GM12878 (cell line): ENCODE measurements around the gene SMR3A. TPM values are rescaled to one million over a fixed set of nuclear protein-coding genes. Genes with fewer than 3 reads are reported as not detected.

Experiments
- ATAC-seq: fragments of 200-7000 bp; cut with Tn5 transposase; 3 replicates; pipeline ENCODE4 v1.9.1; 2020; ENCODE audit warnings: mild to moderate bottlenecking, moderate library complexity
- BruUV-seq: library from RNA; stranded (reverse); fragments of 400-500 nt; replicated peaks from 2 replicates; lab custom pipeline; 2021; lab: Mats Ljungman, UMichigan
- CTCF ChIA-PET: fragments of 300-600 bp; sonication (Branson Sonifier 250); formaldehyde crosslinking; extraction: SDS; loops from one replicate; lab custom pipeline; 2021; ENCODE audit warnings: inconsistent platforms; lab: Yijun Ruan, JAX
- POLR2A ChIA-PET: fragments of 350-600 bp; formaldehyde crosslinking; extraction: SDS; loops from one replicate; lab custom pipeline; 2021; ENCODE audit warnings: inconsistent platforms; lab: Charles Lee
- RAD21 ChIA-PET: fragments of 300-600 bp; sonication (Branson Sonifier 250); formaldehyde crosslinking; loops from one replicate; lab custom pipeline; 2023; ENCODE audit warnings: antibody characterized with exemption; ENCODE audit not compliant: unreplicated experiment; lab: Charles Lee
- SMC1A ChIA-PET: fragments of 300-600 bp; sonication (Branson Sonifier 250); formaldehyde crosslinking; loops from one replicate; lab custom pipeline; 2023; ENCODE audit not compliant: unreplicated experiment, uncharacterized antibody; lab: Charles Lee
- DNase-seq: peaks from one replicate; pipeline ENCODE4 v3.0.0-alpha.2; 2011; ENCODE audit warnings: low read depth, low spot score
- FAIRE-seq: peaks from 3 replicates; lab custom pipeline; 2011; peaks lifted over from hg19 to GRCh38; lab: Jason Lieb, UNC
- H2AFZ ChIP-seq: 2 replicates; pipeline ENCODE4 v1.6.0; 2011; ENCODE audit warnings: low read depth, low read length, control low read depth; ENCODE audit not compliant: control insufficient read depth
- H3K27ac ChIP-seq: 2 replicates; pipeline ENCODE4 v1.5.1; 2011; ENCODE audit warnings: control low read depth; ENCODE audit not compliant: control insufficient read depth, insufficient read depth
- H3K27me3 ChIP-seq, 2 experiments: replicated peaks in 1 of 2; 2 replicates each; pipeline versions ENCODE4 v1.6.0 to v1.6.1; 2011; ENCODE audit warnings: low read length in 1 of 2; ENCODE audit not compliant: control insufficient read depth in 2 of 2, insufficient read depth in 2 of 2
- H3K36me3 ChIP-seq, 2 experiments: 2 replicates each; pipeline ENCODE4 v1.5.1; 2011; ENCODE audit warnings: low read length in 1 of 2; ENCODE audit not compliant: control insufficient read depth in 2 of 2, insufficient read depth in 2 of 2
- H3K4me1 ChIP-seq: 2 replicates; pipeline ENCODE4 v1.6.1; 2011; ENCODE audit warnings: mild to moderate bottlenecking, low read length, moderate library complexity, mixed read lengths; ENCODE audit not compliant: control insufficient read depth, insufficient read depth
- H3K4me2 ChIP-seq: 2 replicates; pipeline ENCODE4 v1.6.0; 2011; ENCODE audit warnings: control low read depth; ENCODE audit not compliant: control insufficient read depth, insufficient read depth
- H3K4me3 ChIP-seq: fragments of 200-600 bp; sonication (generic); 2 replicates; pipeline ENCODE4 v1.5.1; 2016
- H3K79me2 ChIP-seq: 2 replicates; pipeline ENCODE4 v1.6.0; 2011; ENCODE audit warnings: low read length; ENCODE audit not compliant: control insufficient read depth, insufficient read depth
- H3K9ac ChIP-seq: 2 replicates; pipeline ENCODE4 v1.8.0; 2011; ENCODE audit warnings: low read length, control low read depth, mixed read lengths; ENCODE audit not compliant: control insufficient read depth, insufficient read depth
- H3K9me3 ChIP-seq: replicated peaks from 3 replicates; pipeline ENCODE4 v1.5.1; 2011; ENCODE audit warnings: mild to moderate bottlenecking, low read length; ENCODE audit not compliant: control insufficient read depth, insufficient read depth
- H4K20me1 ChIP-seq: 2 replicates; pipeline ENCODE4 v1.6.0; 2011; ENCODE audit not compliant: control insufficient read depth, insufficient read depth
- CEBPZ ChIP-seq: fragments of 150-350 bp; IDR thresholded peaks from 2 replicates; pipeline ENCODE4 v1.6.1; 2016; ENCODE audit warnings: low read depth, low read length
- HCFC1 ChIP-seq: fragments of 150-350 bp; IDR thresholded peaks from 2 replicates; pipeline ENCODE4 v1.6.1; 2014; ENCODE audit warnings: low read length
- MAX ChIP-seq: IDR thresholded peaks from 2 replicates; pipeline ENCODE4 v1.6.1; 2012; ENCODE audit warnings: low read depth, low read length, improper control_type of control experiment
- NFYB ChIP-seq: IDR thresholded peaks from 2 replicates; pipeline ENCODE4 v1.6.1; 2011; ENCODE audit warnings: low read depth, mild to moderate bottlenecking, low read length, improper control_type of control experiment, moderate library complexity; ENCODE audit not compliant: insufficient read depth
- NR2F1 ChIP-seq: fragments of 450-650 bp; conservative IDR thresholded peaks from 2 replicates; pipeline ENCODE4 v1.6.1; 2017; ENCODE audit warnings: mild to moderate bottlenecking
- RELA ChIP-seq: fragments of 450-650 bp; IDR thresholded peaks from 2 replicates; pipeline ENCODE4 v1.8.0; 2014; ENCODE audit warnings: borderline replicate concordance; ENCODE audit not compliant: partially characterized antibody
- TCF3 ChIP-seq: IDR thresholded peaks from 2 replicates; pipeline ENCODE4 v1.6.1; 2012; ENCODE audit warnings: low read depth, mild to moderate bottlenecking, low read length, borderline replicate concordance; ENCODE audit not compliant: insufficient read depth
- WGBS: methylation state at CpG from one replicate; pipeline ENCODE4 v1.1.6; 2016; ENCODE audit warnings: low lambda C conversion rate; ENCODE audit not compliant: insufficient replicate concordance, insufficient coverage; ENCODE audit errors: missing lambda C conversion rate; 5-methylcytosine and 5-hydroxymethylcytosine counted together
- in situ Hi-C: fragments of 300-500 bp; cut with MboI; formaldehyde crosslinking; loops from 9 replicates; pipeline ENCODE4 v1.14.3; 2018; ENCODE audit warnings: mixed read lengths
- intact Hi-C: fragments of 100-400 bp; cut with micrococcal nuclease; formaldehyde crosslinking; loops from one replicate; pipeline ENCODE4 v1.14.2; 2022; ENCODE audit not compliant: unreplicated experiment
- polyA plus RNA-seq, 11 experiments: library from polyadenylated mRNA; depleted of rRNA in 4 of 11; unstranded in 6 of 11; stranded (reverse) in 5 of 11; fragments of >200 nt; fragmentation: Nextera tagmentation in 4 of 11; fragmentation: Illumina TruSeq in 1 of 11; extraction: Ambion mirVana in 4 of 11; extraction: Trizol in 1 of 11; gene quantifications; 1 replicate in 1 of 11; 2 replicates in 10 of 11; pipeline versions ENCODE4 v1.2.1 to v1.2.3, GENCODE V29; 2011 to 2016; ENCODE audit warnings: inconsistent platforms in 2 of 11, missing spikeins in 2 of 11, low read depth in 1 of 11
- total RNA-seq, 4 experiments: library from RNA; depleted of rRNA in 3 of 4; stranded (reverse); fragments of >200 nt in 3 of 4; fragmentation: Illumina TruSeq in 1 of 4; extraction: Trizol in 1 of 4; gene quantifications; 2 replicates each; pipeline versions ENCODE4 v1.2.1 to v1.2.3, GENCODE V29; 2013 to 2021
- TF ChIP-seq, protein P1 (sequence below): fragments of 450-650 bp; IDR thresholded peaks from 2 replicates; pipeline ENCODE4 v1.6.1; 2016; ENCODE audit warnings: mild to moderate bottlenecking
- TF ChIP-seq, protein P2 (sequence below): IDR thresholded peaks from 2 replicates; pipeline ENCODE4 v1.6.1; 2011; ENCODE audit warnings: borderline replicate concordance, low read depth, mild to moderate bottlenecking, moderate library complexity, low read length; ENCODE audit not compliant: insufficient read depth, poor library complexity, severe bottlenecking

The SMR3A gene
- total and polyA plus RNA-seq, 10 of the 15 experiments (the other 5 are each of a cell fraction or from before 2014, with no cell fraction given) = not detected

DNA sequence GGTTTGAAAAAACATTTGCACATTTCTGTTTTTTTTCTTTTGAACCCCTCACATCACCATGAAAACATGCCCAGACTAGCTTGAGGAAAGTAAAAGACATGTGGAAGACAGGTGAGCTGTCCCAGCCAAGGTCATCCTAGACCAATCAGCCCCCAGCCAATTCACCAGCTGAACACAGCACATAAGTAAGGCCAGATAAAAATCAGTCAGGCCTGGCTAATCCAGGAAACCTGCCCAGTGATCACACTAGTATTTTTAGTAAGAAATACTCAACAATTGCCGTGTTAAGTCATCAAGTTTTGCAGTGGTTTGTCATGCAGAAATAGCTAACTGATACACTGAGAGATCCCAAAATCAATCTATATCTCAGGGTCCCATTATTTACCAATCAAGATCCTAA, 4.4 kb upstream of the SMR3A start:
- in situ Hi-C loops (loop anchor here (5.0 kb wide), 1 partner anchor 49 kb away; no protein-coding TSS in a partner anchor), intact Hi-C loops (no loop called here)
- no peak for FAIRE-seq

DNA sequence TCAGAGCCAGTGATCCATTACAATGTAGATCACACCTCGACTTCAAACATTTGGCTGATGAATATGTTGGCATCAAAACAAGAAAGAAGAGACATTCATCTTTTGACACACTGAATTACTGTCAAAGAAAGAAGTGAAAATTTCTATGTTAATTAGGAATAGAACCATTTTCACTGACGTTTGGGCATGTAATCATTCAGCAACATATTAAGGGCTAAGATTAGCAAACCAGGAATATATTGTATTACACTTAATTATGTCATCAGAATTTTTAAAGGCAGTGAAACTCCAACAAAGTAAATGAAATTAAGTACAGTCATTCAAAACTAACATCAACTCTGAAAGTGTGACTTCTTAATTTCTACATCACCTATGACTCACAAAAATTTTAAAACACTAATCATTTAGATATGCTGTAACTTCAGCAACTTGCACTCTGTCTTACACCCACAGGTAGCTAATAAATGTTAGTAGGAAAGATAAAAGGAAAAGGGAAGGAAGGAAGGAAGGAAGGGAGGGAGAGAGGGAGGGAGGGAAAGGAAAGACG, 1.4 kb upstream of the SMR3A start:
- SMC1A ChIA-PET = interaction anchor here (1.7 to 1.8 kb wide), 2 partner anchors 8 to 112 kb away, joined by 4 to 6 read pairs; no protein-coding TSS in a partner anchor
- no peak for FAIRE-seq
- TF ChIP-seq HCFC1 (no peak), NR2F1 (peak; percentile 38; the same call in 1 of the 2 replicates), MAX (no peak), NFYB (no peak), CEBPZ (no peak), TCF3 (no peak)
- TF ChIP-seq, protein P1, sequence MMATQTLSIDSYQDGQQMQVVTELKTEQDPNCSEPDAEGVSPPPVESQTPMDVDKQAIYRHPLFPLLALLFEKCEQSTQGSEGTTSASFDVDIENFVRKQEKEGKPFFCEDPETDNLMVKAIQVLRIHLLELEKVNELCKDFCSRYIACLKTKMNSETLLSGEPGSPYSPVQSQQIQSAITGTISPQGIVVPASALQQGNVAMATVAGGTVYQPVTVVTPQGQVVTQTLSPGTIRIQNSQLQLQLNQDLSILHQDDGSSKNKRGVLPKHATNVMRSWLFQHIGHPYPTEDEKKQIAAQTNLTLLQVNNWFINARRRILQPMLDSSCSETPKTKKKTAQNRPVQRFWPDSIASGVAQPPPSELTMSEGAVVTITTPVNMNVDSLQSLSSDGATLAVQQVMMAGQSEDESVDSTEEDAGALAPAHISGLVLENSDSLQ = 0 out of 2 replicates have a peak, but pooled peaks have one; percentile 23

More for the DNA sequence above, 4.4 kb upstream of the SMR3A start:
- no peaks in the 10 kb centered on the region for H3K79me2 ChIP-seq
- H3K36me3 ChIP-seq = no peaks in the 10 kb centered on the region
- WGBS = 0% methylated on average over 1 of the region's 1 CpG
- H3K27me3 ChIP-seq = no peaks in the 10 kb centered on the region
- no peak overlapping the region for H2AFZ ChIP-seq
- H3K4me2 ChIP-seq = no peak overlapping the region
- no peak overlapping the region for H3K27ac ChIP-seq
- POLR2A ChIA-PET = no interaction called here
- H3K9ac ChIP-seq = no peak overlapping the region
- no peak overlapping the region for H3K4me3 ChIP-seq
- CTCF ChIA-PET = no interaction called here
- ATAC-seq (peak; percentile 48), DNase-seq (no peak)
- H4K20me1 ChIP-seq = no peaks in the 10 kb centered on the region
- RAD21 ChIA-PET = interaction anchor here (0.7 kb wide), 1 partner anchor 79 kb away, joined by 3 read pairs; no protein-coding TSS in a partner anchor
- H3K4me1 ChIP-seq = no peaks in the 10 kb centered on the region
- no peaks in the 10 kb centered on the region for H3K9me3 ChIP-seq
- no peak for TF ChIP-seq RELA
- TF ChIP-seq, protein P2, sequence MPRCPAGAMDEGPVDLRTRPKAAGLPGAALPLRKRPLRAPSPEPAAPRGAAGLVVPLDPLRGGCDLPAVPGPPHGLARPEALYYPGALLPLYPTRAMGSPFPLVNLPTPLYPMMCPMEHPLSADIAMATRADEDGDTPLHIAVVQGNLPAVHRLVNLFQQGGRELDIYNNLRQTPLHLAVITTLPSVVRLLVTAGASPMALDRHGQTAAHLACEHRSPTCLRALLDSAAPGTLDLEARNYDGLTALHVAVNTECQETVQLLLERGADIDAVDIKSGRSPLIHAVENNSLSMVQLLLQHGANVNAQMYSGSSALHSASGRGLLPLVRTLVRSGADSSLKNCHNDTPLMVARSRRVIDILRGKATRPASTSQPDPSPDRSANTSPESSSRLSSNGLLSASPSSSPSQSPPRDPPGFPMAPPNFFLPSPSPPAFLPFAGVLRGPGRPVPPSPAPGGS = peak; percentile 68
- TF ChIP-seq, all 136 proteins: peak for 1
- SMC1A ChIA-PET = interaction anchor here (2.0 kb wide), 1 partner anchor 9 kb away, joined by 7 read pairs; no protein-coding TSS in a partner anchor
- no TSS peak for BruUV-seq

More for the DNA sequence above, 1.4 kb upstream of the SMR3A start:
- Histone ChIP-seq H3K4me2 (no peak overlapping the region), H2AFZ (no peak overlapping the region), H3K27ac (no peak overlapping the region), H3K4me3 (no peak overlapping the region), H3K36me3 (no peaks in the 10 kb centered on the region), H3K9me3 (no peaks in the 10 kb centered on the region), H3K9ac (no peak overlapping the region), H4K20me1 (no peaks in the 10 kb centered on the region), H3K79me2 (no peaks in the 10 kb centered on the region), H3K27me3 (no peaks in the 10 kb centered on the region), H3K4me1 (no peaks in the 10 kb centered on the region)
- in situ Hi-C loops (loop anchor here (5.0 kb wide), 1 partner anchor 52 kb away; no protein-coding TSS in a partner anchor), intact Hi-C loops (loop anchor here (1.0 kb wide), 1 partner anchor 33 kb away; no protein-coding TSS in a partner anchor)
- ChIA-PET RAD21 (no interaction called here), CTCF (no interaction called here), POLR2A (interaction anchor here (0.6 kb wide), 1 partner anchor 18 kb away, joined by 3 read pairs; no protein-coding TSS in a partner anchor)
- BruUV-seq = no TSS peak
- no peak for DNase-seq
- WGBS = 4% methylated on average over 3 of the region's 3 CpGs
- ATAC-seq = peak; percentile 78
